Breast epithelium (tissue), 4 donors: ENCODE measurements around the gene GUCA2A. TPM values are rescaled to one million over a fixed set of nuclear protein-coding genes. Genes with fewer than 3 reads are reported as not detected.

Experiments
- DNase-seq, 2 donors: peaks; one replicate each; pipeline ENCODE4 v3.0.0-alpha.2; 2019; ENCODE audit warnings: low spot score in 2 of 2
- H3K27ac ChIP-seq, 2 donors: fragments of 200-600 bp; sonication (generic) in 1 of 2; one replicate each; pipeline ENCODE4 v1.5.1; 2016 to 2019; ENCODE audit warnings: mild to moderate bottlenecking in 1 of 2
- H3K27me3 ChIP-seq, 2 donors: fragments of 200-600 bp; sonication (generic) in 1 of 2; one replicate each; pipeline versions ENCODE4 v1.5.1 to v1.6.0; 2017 to 2019; ENCODE audit warnings: control low read depth in 1 of 2, mild to moderate bottlenecking in 1 of 2
- H3K36me3 ChIP-seq: fragments of 200-600 bp; one replicate; pipeline ENCODE4 v1.5.1; 2019
- H3K4me1 ChIP-seq, 2 donors: fragments of 200-600 bp; sonication (generic); one replicate each; pipeline ENCODE4 v1.5.1; 2016 to 2019; ENCODE audit warnings: control low read depth in 1 of 2
- H3K4me3 ChIP-seq, 3 donors: fragments of 200-600 bp; sonication (generic); 1 replicate in 2 of 3; 2 replicates in 1 of 3; pipeline ENCODE4 v1.5.1; 2016 to 2019; ENCODE audit warnings: mild to moderate bottlenecking in 3 of 3, moderate library complexity in 2 of 3
- H3K9me3 ChIP-seq, 2 donors: fragments of 200-600 bp; sonication (generic) in 1 of 2; one replicate each; pipeline ENCODE4 v1.5.1; 2016 to 2019; ENCODE audit warnings: control low read depth in 1 of 2
- CTCF ChIP-seq, 3 donors: fragments of 450-650 bp; IDR thresholded peaks; one replicate each; pipeline ENCODE4 v1.5.1; 2016 to 2017; ENCODE audit warnings: antibody characterized with exemption in 3 of 3, mild to moderate bottlenecking in 3 of 3, moderate library complexity in 3 of 3
- POLR2A ChIP-seq: fragments of 450-650 bp; IDR thresholded peaks from one replicate; pipeline ENCODE4 v1.6.1; 2016; ENCODE audit warnings: antibody characterized with exemption, mild to moderate bottlenecking, moderate library complexity
- POLR2AphosphoS5 ChIP-seq, 3 donors: sonication (generic); formaldehyde crosslinking; IDR thresholded peaks; one replicate each; pipeline ENCODE4 v1.6.1; 2017; ENCODE audit warnings: antibody characterized with exemption in 3 of 3
- intact Hi-C: fragments of 100-400 bp; cut with DNase I; formaldehyde crosslinking; loops from one replicate; pipeline ENCODE4 v1.15.1; 2023; ENCODE audit warnings: low total_unique reads
- total RNA-seq, 3 donors: library from RNA; depleted of rRNA; stranded (reverse); fragments of >200 nt; gene quantifications; one replicate each; pipeline ENCODE4 v1.1.0, GENCODE V29; 2016

The GUCA2A gene
- total RNA-seq, 3 donors from 2014 or later = 8.8 TPM; not detected in 2

GRCh38 chr1:42206164-42206563 lies 41.6 kb upstream of the GUCA2A start:
- intact Hi-C loops = no loop called here
- no peaks in the 10 kb centered on the region for H3K27me3 ChIP-seq
- peak overlapping the region in 1 of 2 donors; percentile 21 for H3K27ac ChIP-seq
- no peak overlapping the region for H3K4me3 ChIP-seq
- peaks cover 0 to 10% of the 10 kb centered on the region in 2 donors for H3K4me1 ChIP-seq
- TF ChIP-seq POLR2AphosphoS5 (IDR thresholded peaks at IDR 0.05) (no peak), POLR2A (no peak), CTCF (IDR thresholded peaks at IDR 0.05) (no peak)
- no peaks in the 10 kb centered on the region for H3K9me3 ChIP-seq
- DNase-seq = no peak
- no peaks in the 10 kb centered on the region for H3K36me3 ChIP-seq

GRCh38 chr1:42201986-42202385 lies 37.4 kb upstream of the GUCA2A start:
- Histone ChIP-seq H3K4me3 (no peak overlapping the region), H3K9me3 (no peaks in the 10 kb centered on the region), H3K27ac (no peak overlapping the region), H3K36me3 (no peaks in the 10 kb centered on the region), H3K27me3 (no peaks in the 10 kb centered on the region), H3K4me1 (no peaks in the 10 kb centered on the region)
- intact Hi-C loops = no loop called here
- DNase-seq = no peak
- TF ChIP-seq POLR2A (no peak), POLR2AphosphoS5 (IDR thresholded peaks at IDR 0.05) (no peak), CTCF (IDR thresholded peaks at IDR 0.05) (no peak)

- Histone ChIP-seq H3K4me1 (no peaks in the 10 kb centered on the region), H3K27ac (no peak overlapping the region), H3K4me3 (no peak overlapping the region), H3K27me3 (no peaks in the 10 kb centered on the region), H3K9me3 (no peaks in the 10 kb centered on the region), H3K36me3 (no peaks in the 10 kb centered on the region)
- no peak for DNase-seq
- TF ChIP-seq POLR2A (no peak), CTCF (IDR thresholded peaks at IDR 0.05) (no peak), POLR2AphosphoS5 (IDR thresholded peaks at IDR 0.05) (no peak)
- intact Hi-C loops = no loop called here
These were observed 33.7 kb upstream of the GUCA2A start for GRCh38 chr1:42198251-42198650.

GRCh38 chr1:42195841-42196240 lies 31.3 kb upstream of the GUCA2A start:
- no peak for DNase-seq
- no peaks in the 10 kb centered on the region for H3K36me3 ChIP-seq
- intact Hi-C loops = no loop called here

GRCh38 chr1:42192106-42192505 lies 27.6 kb upstream of the GUCA2A start:
- no peaks in the 10 kb centered on the region for H3K36me3 ChIP-seq
- intact Hi-C loops = no loop called here
- no peak overlapping the region for H3K4me3 ChIP-seq
- no peak for DNase-seq
- H3K4me1 ChIP-seq = no peaks in the 10 kb centered on the region
- H3K27ac ChIP-seq = no peak overlapping the region
- no peaks in the 10 kb centered on the region for H3K9me3 ChIP-seq
- TF ChIP-seq POLR2AphosphoS5 (IDR thresholded peaks at IDR 0.05) (no peak), CTCF (IDR thresholded peaks at IDR 0.05) (no peak)
- H3K27me3 ChIP-seq = no peaks in the 10 kb centered on the region

More at GRCh38 chr1:42195841-42196240, 31.3 kb upstream of the GUCA2A start:
- Histone ChIP-seq H3K27ac (no peak overlapping the region), H3K4me1 (no peaks in the 10 kb centered on the region), H3K9me3 (no peaks in the 10 kb centered on the region), H3K27me3 (no peaks in the 10 kb centered on the region), H3K4me3 (no peak overlapping the region)
- TF ChIP-seq POLR2A (no peak), POLR2AphosphoS5 (IDR thresholded peaks at IDR 0.05) (no peak)

GRCh38 chr1:42191319-42191718 lies 26.8 kb upstream of the GUCA2A start:
- Histone ChIP-seq H3K36me3 (no peaks in the 10 kb centered on the region), H3K27me3 (no peaks in the 10 kb centered on the region), H3K27ac (no peak overlapping the region), H3K4me3 (no peak overlapping the region), H3K9me3 (no peaks in the 10 kb centered on the region), H3K4me1 (no peaks in the 10 kb centered on the region)
- intact Hi-C loops = no loop called here
- no peak for DNase-seq
- TF ChIP-seq POLR2AphosphoS5 (IDR thresholded peaks at IDR 0.05) (no peak), POLR2A (no peak), CTCF (IDR thresholded peaks at IDR 0.05) (no peak)
